Measurements from ENCODE around the gene METAP1D.
A peak's percentile ranks its signal among the peaks of the same experiment; 100 is the strongest.

METAP1D gene

GRCh38 chr2:172114579-172114978 lies 114.8 kb downstream of the METAP1D start:
- in situ Hi-C loops (cut with HindIII; ENCODE audit: low sequenced_read_pairs): no loop called here
- TF ChIP-seq CTCF (IDR thresholded peaks at IDR 0.05; ENCODE audit: low read depth, low read length): no peak
- no peak for DNase-seq (ENCODE audit: low read depth, low spot score)
- no peak overlapping the region for H3K4me3 ChIP-seq (ENCODE audit: low read depth, low read length)

- in situ Hi-C loops (cut with HindIII; ENCODE audit: low sequenced_read_pairs): no loop called here
- TF ChIP-seq CTCF (IDR thresholded peaks at IDR 0.05; ENCODE audit: low read depth, low read length): no peak
- H3K4me3 ChIP-seq (ENCODE audit: low read depth, low read length): no peak overlapping the region
- DNase-seq (ENCODE audit: low read depth, low spot score): no peak
Measured at GRCh38 chr2:172116107-172116506, 116.4 kb downstream of the METAP1D start.

- in situ Hi-C loops (cut with HindIII; ENCODE audit: low sequenced_read_pairs): no loop called here
- DNase-seq (ENCODE audit: low read depth, low spot score): peak; percentile 69
Measured at GRCh38 chr2:172119089-172119488, 119.3 kb downstream of the METAP1D start.

GRCh38 chr2:172120118-172120517 lies 120.4 kb downstream of the METAP1D start:
- H3K4me3 ChIP-seq (ENCODE audit: low read depth, low read length): no peak overlapping the region
- DNase-seq (ENCODE audit: low read depth, low spot score): no peak
- TF ChIP-seq CTCF (IDR thresholded peaks at IDR 0.05; ENCODE audit: low read depth, low read length): no peak
- in situ Hi-C loops (cut with HindIII; ENCODE audit: low sequenced_read_pairs): no loop called here

More at GRCh38 chr2:172119089-172119488, 119.3 kb downstream of the METAP1D start:
- no peak overlapping the region for H3K4me3 ChIP-seq (ENCODE audit: low read depth, low read length)
- TF ChIP-seq CTCF (IDR thresholded peaks at IDR 0.05; ENCODE audit: low read depth, low read length): no peak

GRCh38 chr2:172128484-172128883 lies 128.7 kb downstream of the METAP1D start:
- no peak for DNase-seq (ENCODE audit: low read depth, low spot score)
- TF ChIP-seq CTCF (IDR thresholded peaks at IDR 0.05; ENCODE audit: low read depth, low read length): no peak
- in situ Hi-C loops (cut with HindIII; ENCODE audit: low sequenced_read_pairs): no loop called here
- H3K4me3 ChIP-seq (ENCODE audit: low read depth, low read length): no peak overlapping the region

- DNase-seq (ENCODE audit: low read depth, low spot score): no peak
- no peak for TF ChIP-seq CTCF (IDR thresholded peaks at IDR 0.05; ENCODE audit: low read depth, low read length)
- in situ Hi-C loops (cut with HindIII; ENCODE audit: low sequenced_read_pairs): no loop called here
- H3K4me3 ChIP-seq (ENCODE audit: low read depth, low read length): no peak overlapping the region
Measured at GRCh38 chr2:172129404-172129803, 129.7 kb downstream of the METAP1D start.

All from astrocyte of the spinal cord (primary cell).